Astrocyte (in vitro differentiated cells and primary cell): ENCODE measurements around the gene LIN9.

Source experiments
- EZH2 ChIP-seq: IDR thresholded peaks from 2 replicates; pipeline ENCODE4 v1.6.1; 2012; ENCODE audit warnings: mild to moderate bottlenecking, low read length, inconsistent platforms; ENCODE audit not compliant: insufficient read depth
- TF ChIP-seq, protein P1 (sequence below): IDR thresholded peaks from 2 replicates; pipeline ENCODE4 v1.5.1; 2011; ENCODE audit warnings: low read depth, mild to moderate bottlenecking, inconsistent platforms, low read length, moderate library complexity; ENCODE audit not compliant: insufficient read depth

DNA sequence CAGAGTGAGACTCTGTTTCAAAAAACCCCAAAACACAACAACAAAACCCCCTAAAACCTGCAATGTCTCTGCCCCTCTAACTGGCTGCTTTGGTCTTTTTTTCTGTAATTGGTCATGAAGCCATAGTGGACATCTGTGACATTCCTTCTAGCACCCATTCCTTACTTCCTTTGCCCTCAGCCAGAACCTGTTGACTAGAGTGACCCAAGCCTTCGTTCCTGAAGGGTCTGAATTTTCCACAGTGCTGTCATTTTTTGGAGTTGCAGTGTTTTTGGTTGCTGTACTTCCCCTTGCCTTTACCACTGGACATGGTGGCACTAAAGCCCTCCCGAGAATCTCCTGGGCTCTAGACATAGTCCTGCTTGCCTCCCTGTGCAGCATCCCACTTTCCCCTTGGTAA lies 48.5 kb upstream of the LIN9 start:
- TF ChIP-seq, protein P1, sequence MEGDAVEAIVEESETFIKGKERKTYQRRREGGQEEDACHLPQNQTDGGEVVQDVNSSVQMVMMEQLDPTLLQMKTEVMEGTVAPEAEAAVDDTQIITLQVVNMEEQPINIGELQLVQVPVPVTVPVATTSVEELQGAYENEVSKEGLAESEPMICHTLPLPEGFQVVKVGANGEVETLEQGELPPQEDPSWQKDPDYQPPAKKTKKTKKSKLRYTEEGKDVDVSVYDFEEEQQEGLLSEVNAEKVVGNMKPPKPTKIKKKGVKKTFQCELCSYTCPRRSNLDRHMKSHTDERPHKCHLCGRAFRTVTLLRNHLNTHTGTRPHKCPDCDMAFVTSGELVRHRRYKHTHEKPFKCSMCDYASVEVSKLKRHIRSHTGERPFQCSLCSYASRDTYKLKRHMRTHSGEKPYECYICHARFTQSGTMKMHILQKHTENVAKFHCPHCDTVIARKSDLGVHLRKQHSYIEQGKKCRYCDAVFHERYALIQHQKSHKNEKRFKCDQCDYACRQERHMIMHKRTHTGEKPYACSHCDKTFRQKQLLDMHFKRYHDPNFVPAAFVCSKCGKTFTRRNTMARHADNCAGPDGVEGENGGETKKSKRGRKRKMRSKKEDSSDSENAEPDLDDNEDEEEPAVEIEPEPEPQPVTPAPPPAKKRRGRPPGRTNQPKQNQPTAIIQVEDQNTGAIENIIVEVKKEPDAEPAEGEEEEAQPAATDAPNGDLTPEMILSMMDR = no peak
- no peak for TF ChIP-seq EZH2
